Colonic mucosa (tissue), 4 donors: ENCODE measurements around the gene CIAO3. TPM values are rescaled to one million over a fixed set of nuclear protein-coding genes. Genes with fewer than 3 reads are reported as not detected.

Source experiments
- DNase-seq: peaks from one replicate; pipeline ENCODE4 v3.0.0-alpha.2; 2020
- H3K27ac ChIP-seq: fragments of 200-600 bp; one replicate; pipeline ENCODE4 v1.8.0; 2021
- H3K27me3 ChIP-seq: fragments of 200-600 bp; one replicate; pipeline ENCODE4 v1.8.0; 2021
- H3K36me3 ChIP-seq: fragments of 200-600 bp; one replicate; pipeline ENCODE4 v1.8.0; 2021
- H3K4me1 ChIP-seq: fragments of 200-600 bp; one replicate; pipeline ENCODE4 v1.8.0; 2021; ENCODE audit warnings: mild to moderate bottlenecking
- H3K4me3 ChIP-seq: fragments of 200-600 bp; one replicate; pipeline ENCODE4 v1.8.0; 2021
- H3K9ac ChIP-seq, 2 donors: one replicate each; pipeline ENCODE4 v1.7.0; 2013; ENCODE audit warnings: control low read depth in 2 of 2, low read depth in 2 of 2, low read length in 2 of 2
- H3K9me3 ChIP-seq: fragments of 200-600 bp; one replicate; pipeline ENCODE4 v1.8.0; 2021
- intact Hi-C: fragments of 100-400 bp; cut with DNase I; formaldehyde crosslinking; loops from one replicate; pipeline ENCODE4 v1.14.1; 2022
- total RNA-seq, 2 donors: library from RNA; stranded (reverse); fragmentation: NEBNext Ultra II Directional in 1 of 2; extraction: Animal tissue kit (Norgen Biotek cat#: 25700) in 1 of 2; gene quantifications; one replicate each; pipeline ENCODE4 v1.2.1, GENCODE V29; 2021
- TF ChIP-seq, protein P1 (sequence below): fragments of 200-600 bp; IDR thresholded peaks from one replicate; pipeline ENCODE4 v1.8.0; 2022; ENCODE audit warnings: antibody characterized with exemption, mild to moderate bottlenecking
- donor health status: healthy.
- donor health status: DM: no; HTN: no; CAD: no.
- donor health status: DM: no; HTN: no; CAD: no.

Gene CIAO3
- total RNA-seq, 2 donors from 2014 or later: 29.2 to 62.1 TPM

- H3K27me3 ChIP-seq: no peaks in the 10 kb centered on the region
- H3K27ac ChIP-seq: no peak overlapping the region
- H3K9ac ChIP-seq: no peak overlapping the region
- H3K36me3 ChIP-seq: peaks cover 8% of the 10 kb centered on the region
- TF ChIP-seq, protein P1, sequence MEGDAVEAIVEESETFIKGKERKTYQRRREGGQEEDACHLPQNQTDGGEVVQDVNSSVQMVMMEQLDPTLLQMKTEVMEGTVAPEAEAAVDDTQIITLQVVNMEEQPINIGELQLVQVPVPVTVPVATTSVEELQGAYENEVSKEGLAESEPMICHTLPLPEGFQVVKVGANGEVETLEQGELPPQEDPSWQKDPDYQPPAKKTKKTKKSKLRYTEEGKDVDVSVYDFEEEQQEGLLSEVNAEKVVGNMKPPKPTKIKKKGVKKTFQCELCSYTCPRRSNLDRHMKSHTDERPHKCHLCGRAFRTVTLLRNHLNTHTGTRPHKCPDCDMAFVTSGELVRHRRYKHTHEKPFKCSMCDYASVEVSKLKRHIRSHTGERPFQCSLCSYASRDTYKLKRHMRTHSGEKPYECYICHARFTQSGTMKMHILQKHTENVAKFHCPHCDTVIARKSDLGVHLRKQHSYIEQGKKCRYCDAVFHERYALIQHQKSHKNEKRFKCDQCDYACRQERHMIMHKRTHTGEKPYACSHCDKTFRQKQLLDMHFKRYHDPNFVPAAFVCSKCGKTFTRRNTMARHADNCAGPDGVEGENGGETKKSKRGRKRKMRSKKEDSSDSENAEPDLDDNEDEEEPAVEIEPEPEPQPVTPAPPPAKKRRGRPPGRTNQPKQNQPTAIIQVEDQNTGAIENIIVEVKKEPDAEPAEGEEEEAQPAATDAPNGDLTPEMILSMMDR: no peak
- H3K9me3 ChIP-seq: no peaks in the 10 kb centered on the region
- no peak for DNase-seq
- H3K4me1 ChIP-seq: peaks cover 6% of the 10 kb centered on the region
- intact Hi-C loops: no loop called here
- H3K4me3 ChIP-seq: no peak overlapping the region
These were observed 5.6 kb downstream of the CIAO3 start for GRCh38 chr16:734981-735881.

DNA sequence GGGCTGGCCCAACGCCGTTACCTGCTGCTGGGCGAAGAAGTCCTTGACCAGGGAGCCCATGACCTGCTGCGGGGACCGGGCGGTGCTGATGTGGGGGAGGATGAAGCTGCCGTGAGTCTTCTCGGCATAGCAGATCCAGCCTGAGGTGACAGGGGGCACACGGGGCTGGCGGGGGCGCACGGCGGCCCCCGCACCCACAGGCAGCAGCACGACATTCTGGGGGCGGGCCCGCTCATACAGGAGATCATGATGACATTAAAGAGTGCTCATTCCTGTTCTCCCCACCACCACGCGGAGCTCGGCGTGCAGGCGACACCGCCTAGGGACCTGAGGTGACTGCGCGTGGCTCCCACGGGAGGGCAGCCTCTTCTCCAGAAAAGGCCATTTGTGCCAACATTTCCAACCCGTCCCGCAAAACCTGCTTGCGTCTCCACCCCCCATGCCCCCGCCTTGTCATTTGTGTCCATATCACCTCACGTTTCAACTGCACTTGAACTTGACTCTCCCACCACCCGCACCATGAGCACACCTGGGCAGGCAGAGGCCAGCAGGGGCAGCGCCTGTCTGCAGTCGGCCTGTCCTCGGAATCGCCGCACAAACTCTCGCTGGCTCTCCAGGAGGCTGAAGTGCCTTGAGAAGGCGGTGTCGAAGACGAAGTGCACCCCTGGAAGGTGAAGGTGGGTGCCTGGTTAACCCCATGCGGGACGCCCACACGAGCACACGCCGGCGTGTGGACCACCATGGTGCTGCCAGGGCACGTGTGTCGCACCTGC is 6.4 kb downstream of the CIAO3 start:
- TF ChIP-seq, protein P1: no peak
- Histone ChIP-seq H3K9ac (no peak overlapping the region), H3K9me3 (no peaks in the 10 kb centered on the region), H3K36me3 (peaks cover 8% of the 10 kb centered on the region), H3K27me3 (no peaks in the 10 kb centered on the region), H3K4me1 (no peaks in the 10 kb centered on the region), H3K4me3 (no peak overlapping the region), H3K27ac (no peak overlapping the region)
- no peak for DNase-seq
- intact Hi-C loops: no loop called here

DNA sequence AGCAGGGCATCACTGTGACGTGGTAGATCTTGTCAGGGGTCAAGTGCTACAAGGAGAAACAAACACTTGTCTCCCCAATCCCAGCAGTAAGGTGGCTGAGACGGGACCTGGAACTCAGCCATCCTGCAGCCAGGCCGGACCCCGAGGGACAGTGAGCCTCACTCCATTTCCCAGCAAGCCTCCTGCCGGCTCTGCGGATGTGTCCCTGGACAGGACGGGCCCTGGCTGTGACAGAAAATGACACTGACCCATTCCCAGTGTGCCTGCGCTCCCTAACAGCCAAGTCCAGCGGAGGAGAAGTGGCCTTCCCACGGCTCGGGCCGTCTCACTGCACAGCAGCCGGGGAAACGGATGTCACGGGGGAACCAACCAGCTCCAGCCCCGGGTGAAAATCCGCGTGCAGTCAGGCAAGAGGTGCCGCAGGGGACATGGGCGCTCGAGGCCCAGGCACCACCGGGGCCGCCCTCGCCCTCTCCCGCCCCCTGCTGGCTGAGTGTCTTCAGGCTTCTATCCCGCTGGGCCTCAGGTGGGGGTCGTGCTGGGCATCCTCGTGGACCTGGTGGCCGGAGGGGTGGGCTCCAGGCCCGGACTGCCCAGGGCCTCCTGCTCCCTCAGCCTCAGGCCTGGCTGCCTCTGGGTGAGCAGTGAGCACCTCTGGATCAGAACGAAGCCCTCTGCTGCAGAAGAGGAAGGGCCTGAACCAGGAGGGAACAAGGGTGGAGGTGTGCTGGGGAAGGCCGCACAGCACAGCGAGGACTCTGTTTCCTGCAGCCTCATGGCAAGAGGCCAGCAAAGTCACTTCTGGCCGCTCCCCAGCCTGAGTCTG is 7.2 kb downstream of the CIAO3 start:
- H3K4me3 ChIP-seq: no peak overlapping the region
- no peak overlapping the region for H3K27ac ChIP-seq
- H3K9ac ChIP-seq: no peak overlapping the region
- TF ChIP-seq, protein P1: peak; percentile 30
- H3K36me3 ChIP-seq: peaks cover 8% of the 10 kb centered on the region
- peaks cover under 1% of the 10 kb centered on the region for H3K4me1 ChIP-seq
- intact Hi-C loops: no loop called here
- DNase-seq: no peak
- no peaks in the 10 kb centered on the region for H3K27me3 ChIP-seq
- no peaks in the 10 kb centered on the region for H3K9me3 ChIP-seq

DNA sequence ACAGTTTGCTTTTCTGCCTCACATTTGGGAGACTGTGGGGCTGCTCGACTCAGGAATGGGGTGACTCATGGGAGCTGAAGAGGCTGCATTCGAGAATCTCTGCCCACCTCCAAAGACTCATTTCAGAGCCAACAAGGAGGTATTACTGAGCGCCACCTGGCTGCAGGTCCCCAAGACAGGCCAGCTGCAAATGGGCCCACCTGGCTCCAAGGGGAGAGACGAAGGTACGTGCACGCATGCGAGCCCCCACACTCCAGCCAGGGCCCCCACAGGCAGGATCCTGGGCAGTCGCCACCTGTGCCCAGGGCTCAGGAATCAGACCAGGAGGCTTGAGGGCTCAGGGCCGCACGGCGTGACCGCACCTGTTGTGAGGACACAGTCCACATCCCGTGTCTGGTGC is 7.9 kb downstream of the CIAO3 start:
- H3K36me3 ChIP-seq: peaks cover 8% of the 10 kb centered on the region
- DNase-seq: no peak
- intact Hi-C loops: no loop called here

More for the DNA sequence above, 7.9 kb downstream of the CIAO3 start:
- H3K27ac ChIP-seq: no peak overlapping the region
- peaks cover 4% of the 10 kb centered on the region for H3K4me1 ChIP-seq
- TF ChIP-seq, protein P1: no peak
- no peak overlapping the region for H3K9ac ChIP-seq
- no peaks in the 10 kb centered on the region for H3K27me3 ChIP-seq
- H3K9me3 ChIP-seq: no peaks in the 10 kb centered on the region
- H3K4me3 ChIP-seq: no peak overlapping the region
